GM12801 (cell line): Measurements from ENCODE around the gene PRPH.

ENCODE experiments used
- TF ChIP-seq, protein P1 (sequence below): IDR thresholded peaks from one replicate; pipeline ENCODE4 v1.5.1; 2011; ENCODE audit warnings: control low read depth; ENCODE audit not compliant: insufficient read length; ENCODE audit errors: extremely low read depth

The PRPH gene

DNA sequence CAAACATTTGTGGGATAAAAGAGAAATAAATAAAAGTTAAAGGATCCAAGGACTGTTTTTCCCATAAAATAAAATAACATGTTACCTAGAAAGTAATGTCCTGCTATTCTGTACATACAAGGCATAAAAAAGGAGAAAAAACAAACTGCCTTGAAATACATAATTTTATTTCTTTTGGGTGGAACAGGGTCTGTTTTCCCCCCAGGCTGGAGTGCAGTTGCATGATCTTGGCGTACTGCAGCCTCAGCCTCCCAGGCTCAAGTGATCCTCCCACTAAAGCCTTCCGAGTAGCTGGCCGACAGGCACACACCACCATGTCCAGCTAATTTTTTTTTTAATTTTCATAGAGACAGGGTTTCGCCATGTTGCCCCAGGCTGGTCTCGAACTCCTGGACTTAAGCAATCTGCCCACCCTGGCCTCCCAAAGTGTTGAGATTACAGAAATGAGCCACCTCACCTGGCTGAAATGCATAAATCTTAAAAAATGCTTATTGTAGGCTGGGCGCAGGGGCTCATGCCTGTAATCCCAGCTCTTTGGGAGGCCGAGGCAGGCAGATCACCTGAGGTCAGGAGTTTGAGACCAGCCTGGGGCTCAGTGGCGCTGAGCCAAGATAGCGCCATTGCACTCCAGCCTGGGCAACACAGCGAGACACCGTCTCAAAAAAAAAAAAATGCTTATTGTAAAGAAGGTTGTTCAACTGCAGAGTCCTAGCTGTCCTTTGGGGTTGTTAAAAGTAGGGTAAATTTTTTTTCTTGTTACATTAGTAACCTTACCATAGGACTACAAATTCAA is 34.2 kb upstream of the PRPH start:
- TF ChIP-seq, protein P1, sequence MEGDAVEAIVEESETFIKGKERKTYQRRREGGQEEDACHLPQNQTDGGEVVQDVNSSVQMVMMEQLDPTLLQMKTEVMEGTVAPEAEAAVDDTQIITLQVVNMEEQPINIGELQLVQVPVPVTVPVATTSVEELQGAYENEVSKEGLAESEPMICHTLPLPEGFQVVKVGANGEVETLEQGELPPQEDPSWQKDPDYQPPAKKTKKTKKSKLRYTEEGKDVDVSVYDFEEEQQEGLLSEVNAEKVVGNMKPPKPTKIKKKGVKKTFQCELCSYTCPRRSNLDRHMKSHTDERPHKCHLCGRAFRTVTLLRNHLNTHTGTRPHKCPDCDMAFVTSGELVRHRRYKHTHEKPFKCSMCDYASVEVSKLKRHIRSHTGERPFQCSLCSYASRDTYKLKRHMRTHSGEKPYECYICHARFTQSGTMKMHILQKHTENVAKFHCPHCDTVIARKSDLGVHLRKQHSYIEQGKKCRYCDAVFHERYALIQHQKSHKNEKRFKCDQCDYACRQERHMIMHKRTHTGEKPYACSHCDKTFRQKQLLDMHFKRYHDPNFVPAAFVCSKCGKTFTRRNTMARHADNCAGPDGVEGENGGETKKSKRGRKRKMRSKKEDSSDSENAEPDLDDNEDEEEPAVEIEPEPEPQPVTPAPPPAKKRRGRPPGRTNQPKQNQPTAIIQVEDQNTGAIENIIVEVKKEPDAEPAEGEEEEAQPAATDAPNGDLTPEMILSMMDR, result no peak

DNA sequence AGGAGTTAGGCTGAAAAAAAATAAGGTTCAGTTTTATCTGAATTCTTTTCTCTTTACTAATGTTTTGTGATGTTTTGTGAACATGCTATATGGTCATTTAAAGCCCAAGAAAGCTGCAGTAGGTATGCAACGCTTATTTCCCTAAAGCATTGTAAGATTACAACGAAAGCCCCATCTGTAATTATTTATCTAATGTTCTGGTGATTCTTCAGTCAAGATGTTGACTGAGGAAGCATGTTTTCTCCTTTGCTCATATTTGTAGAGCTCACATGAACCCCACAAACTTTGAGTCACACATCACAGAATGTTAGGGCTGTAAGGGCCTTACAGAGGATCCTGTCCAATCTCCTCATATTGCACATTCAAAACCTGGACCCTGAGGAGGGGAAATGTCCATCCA is 33.2 kb upstream of the PRPH start:
- TF ChIP-seq, protein P1, result no peak

DNA sequence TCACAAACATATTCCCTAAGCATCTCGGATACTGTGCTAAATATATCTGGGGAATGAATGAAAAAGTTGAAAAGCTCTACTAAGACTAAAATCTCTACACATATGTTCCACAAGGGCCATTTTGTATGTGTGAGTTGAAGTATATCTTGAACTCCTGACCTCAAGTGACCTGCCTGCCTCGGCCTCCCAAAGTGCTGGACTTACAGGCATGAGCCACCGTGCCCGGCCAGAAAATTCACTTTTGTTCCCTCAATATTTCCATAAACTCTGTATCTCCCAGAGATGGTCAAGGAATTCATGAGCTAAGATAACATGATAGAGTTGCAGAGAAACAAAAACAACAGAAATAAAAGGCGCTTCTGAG is 31.6 kb upstream of the PRPH start:
- TF ChIP-seq, protein P1, result no peak

DNA sequence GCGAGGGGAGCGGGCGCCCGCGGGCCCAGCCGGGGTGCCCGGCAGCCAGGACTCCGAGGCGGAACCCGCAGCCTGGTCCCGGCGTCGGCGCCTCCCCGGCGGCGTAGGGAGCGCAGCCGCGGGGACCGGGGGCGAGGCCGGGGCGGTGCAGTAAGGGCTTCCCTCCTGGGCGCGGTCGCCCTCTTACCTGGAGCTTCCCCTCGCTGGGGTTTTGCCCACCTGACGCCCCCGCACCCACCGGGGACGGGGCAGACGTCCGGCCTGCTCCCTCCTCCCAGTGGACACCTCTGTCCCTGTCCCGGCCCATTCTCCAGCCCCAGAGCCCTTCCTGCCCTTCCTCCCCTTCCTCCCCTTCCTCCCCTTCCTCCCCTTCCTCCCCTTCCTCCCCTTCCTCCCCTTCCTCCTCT is 30.5 kb upstream of the PRPH start:
- TF ChIP-seq, protein P1, result no peak

DNA sequence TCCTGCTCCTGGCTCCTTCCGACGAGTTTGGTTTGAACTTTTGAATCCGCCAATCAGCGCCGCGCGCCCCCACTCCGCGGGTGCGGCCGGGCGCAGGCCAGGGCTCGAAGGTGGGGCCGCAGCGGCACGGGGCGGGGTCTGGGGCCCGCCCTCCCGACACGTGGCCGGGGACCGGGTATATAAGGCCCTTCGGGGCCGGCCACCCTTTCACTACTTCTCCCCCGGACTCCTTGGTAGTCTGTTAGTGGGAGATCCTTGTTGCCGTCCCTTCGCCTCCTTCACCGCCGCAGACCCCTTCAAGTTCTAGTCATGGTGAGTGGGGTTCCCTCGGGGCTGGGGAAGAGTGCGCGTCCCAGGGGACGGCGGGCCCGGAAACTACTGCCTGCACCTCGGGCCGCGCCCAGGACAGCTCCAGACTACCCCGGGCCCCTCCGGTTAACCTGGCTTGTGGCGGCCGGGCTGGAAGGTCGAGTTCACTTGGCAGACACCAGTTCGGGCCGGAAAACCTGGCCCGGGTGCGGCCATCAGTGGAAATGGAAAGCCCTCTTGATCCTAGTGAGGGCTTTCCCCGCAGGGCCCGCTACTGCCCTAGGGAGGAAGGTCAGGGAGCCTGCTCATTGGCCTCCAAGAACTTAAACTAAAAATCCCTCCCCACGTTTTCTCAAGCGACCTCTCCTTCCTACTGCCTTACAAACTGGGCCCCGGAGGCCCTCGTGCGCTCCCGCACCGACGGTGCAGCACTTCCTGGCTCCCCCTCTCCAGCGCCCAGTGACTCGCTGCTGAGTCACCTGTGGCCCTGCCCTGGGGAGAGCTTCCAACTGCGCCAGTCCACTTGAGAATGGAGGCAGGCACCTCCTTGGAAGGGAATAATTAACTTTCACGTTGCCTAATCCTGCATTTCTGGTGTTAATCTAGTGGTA is 29.8 kb upstream of the PRPH start, which contains the start of gene TUBA1C:
Gene TUBA1C (plus strand): TSS at position 210 of the 920 bp plus-strand sequence. CDS start 100 bp downstream, at position 310.
- TF ChIP-seq, protein P1, result no peak

DNA sequence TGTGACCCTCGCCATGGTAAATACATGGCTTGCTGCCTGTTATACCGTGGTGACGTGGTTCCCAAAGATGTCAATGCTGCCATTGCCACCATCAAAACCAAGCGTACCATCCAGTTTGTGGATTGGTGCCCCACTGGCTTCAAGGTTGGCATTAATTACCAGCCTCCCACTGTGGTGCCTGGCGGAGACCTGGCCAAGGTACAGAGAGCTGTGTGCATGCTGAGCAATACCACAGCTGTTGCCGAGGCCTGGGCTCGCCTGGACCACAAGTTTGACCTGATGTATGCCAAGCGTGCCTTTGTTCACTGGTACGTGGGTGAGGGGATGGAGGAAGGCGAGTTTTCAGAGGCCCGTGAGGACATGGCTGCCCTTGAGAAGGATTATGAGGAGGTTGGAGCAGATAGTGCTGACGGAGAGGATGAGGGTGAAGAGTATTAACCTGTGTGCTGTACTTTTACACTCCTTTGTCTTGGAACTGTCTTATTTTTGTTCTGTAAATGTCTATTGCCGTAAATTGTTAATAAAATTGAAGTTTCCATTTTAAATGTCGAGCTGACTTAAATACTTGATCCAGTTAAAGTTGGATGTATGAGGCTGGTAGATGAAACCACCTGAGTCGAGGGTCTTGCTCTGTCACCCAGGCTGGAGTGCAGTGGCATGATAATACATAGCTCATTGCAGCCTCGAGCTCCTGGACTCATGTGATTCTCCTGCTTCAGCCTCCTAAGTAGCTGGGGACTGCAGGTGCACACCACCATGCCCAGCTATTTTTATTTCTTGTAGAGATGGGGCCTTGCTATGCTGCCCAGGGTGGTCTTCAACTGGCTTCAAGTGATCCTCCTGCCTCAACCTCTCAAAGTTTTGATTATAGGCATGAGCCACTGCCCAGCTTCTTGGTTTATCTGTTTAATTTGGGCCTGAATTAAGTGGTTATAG is 21.9 kb upstream of the PRPH start:
- TF ChIP-seq, protein P1, result no peak
